NCI-H2196 treated with DMSO at 0.1 percent for 48 hours (cell line): ENCODE data around the gene GRK5.

Experiments used
- DNase-seq: peaks from one replicate; lab custom pipeline; 2025; ENCODE audit not compliant: unreplicated experiment; lab: John Stamatoyannopoulos, UW

The GRK5 gene

DNA sequence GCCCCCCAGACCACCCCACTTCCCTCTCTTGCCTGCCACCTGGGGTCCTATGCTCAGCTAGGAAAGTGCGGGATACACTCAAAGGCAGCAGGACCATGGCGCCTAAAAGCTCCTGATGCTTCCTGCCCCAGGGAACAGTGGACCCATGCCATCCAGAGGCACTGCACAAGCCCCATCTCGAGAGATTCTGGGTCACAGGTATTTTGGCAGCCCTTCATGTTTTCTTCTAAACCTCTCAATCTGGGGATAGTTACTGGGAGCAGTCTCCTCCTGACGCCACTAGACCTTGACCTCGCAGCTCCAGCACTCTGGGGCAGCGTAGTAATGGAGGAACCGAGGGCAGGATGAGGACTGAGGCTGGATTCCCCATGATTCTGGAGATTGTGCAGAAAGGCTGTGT lies 107.1 kb downstream of the GRK5 start:
- DNase-seq, result no peak

- no peak for DNase-seq
Observed at GRCh38 chr10:119315128-119316001, 108.0 kb downstream of the GRK5 start.

- DNase-seq, result no peak
Observed at GRCh38 chr10:119316002-119316358, 108.6 kb downstream of the GRK5 start.

DNA sequence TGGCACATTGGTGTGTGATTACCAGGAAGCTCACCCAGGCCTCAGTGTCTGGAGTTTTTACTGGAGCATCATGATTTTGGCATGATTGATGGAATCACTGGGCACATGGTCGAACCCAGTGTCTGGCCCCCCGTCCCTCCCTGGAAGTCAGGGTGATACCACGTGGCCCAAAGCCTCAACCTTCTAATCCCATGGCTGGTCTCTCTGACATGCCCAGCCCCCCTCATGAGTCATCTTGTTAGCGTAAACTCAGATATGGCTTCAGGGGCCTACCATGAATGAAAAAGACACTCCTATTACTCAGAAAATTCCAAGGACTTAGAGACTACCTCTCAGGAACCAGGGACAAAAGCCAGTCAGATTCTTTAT lies 109.3 kb downstream of the GRK5 start:
- DNase-seq, result no peak

GRCh38 chr10:119318411-119319160 lies 111.2 kb downstream of the GRK5 start:
- DNase-seq, result no peak

- no peak for DNase-seq
Observed at GRCh38 chr10:119319161-119319919, 112.0 kb downstream of the GRK5 start.

- no peak for DNase-seq
Observed at GRCh38 chr10:119319920-119320258, 112.5 kb downstream of the GRK5 start.

DNA sequence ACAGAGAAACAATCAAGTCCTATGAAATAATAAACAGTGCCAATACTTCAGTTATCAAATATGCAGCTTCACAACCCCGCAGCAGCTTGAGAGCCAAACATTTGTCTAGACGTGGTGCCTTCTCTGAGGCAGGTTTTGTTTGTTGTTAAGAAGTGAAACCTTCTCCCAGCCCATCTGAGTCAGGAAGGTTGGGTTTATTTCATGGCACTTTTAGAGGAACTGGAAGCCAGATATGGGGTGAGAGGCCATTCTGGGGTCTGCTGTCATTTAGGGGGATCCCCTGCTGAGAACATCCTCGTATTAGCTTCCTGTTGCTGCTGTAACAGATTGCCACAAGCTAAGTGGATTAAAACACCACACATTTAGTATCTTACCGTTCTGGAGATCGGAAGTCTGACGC lies 113.6 kb downstream of the GRK5 start:
- DNase-seq, result no peak

DNA sequence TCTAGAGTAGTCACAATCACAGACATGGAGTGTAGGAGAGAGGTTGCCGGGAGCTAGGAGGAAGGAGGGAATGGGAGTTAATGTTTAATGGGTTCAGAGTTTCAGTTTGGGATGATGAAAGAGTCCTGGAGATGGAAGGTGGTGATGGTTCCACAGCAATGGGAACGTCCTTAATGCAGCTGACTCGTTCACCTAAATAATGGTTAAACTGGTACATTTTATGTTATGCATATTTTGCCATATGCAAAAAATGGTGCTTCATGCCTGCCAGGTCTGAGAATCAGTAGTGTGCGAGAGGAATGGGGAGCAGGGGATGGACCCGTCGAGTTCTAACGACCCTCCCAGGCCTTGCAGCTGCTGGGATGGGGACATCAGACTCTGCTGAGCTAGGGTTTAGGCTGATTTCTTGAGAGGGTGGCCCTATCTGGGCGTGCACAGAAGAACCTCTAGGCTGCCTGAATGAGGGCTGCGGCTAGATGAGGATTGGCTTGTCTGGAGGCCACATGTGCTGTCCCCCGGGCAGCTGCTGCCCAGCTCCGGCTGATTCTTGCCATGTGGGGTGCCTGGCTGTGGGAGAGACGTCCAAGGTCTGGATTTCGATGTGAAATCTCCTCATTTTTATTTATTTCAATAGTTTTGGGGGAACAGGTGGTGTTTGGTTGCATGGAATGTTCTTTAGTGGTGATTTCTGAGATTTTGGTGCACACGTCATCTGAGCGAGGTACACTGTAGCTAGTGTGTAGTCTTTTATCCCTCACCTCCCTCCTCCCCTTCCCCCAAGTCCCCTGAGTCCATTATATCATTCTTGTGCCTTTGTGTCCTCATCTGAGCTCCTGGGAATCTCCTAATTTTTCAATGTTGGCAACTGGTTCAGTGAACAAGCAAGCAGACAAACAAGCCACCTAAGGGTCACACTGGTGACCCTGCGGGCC lies 116.0 kb downstream of the GRK5 start:
- no peak for DNase-seq

GRCh38 chr10:119325131-119325530 lies 117.8 kb downstream of the GRK5 start:
- DNase-seq, result no peak

DNA sequence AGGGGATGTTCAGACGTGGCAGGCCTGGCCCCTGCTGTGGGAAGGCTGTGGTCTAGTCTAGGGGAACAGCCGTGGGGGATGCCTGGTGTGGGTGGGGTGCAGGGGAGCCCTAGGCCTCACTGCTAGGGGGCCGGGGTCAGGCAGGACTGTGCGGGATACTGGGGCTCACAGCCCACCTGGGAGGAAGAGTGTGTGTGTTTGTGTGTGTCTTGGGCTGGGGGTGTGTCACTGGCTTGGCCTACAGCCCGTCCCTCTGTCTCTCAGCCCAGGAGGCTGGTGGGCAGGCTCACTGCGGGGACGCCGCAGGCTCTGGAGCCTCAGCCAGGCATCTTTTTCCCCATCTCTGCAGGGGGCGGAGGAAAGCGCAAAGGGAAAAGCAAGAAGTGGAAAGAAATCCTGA lies 118.8 kb downstream of the GRK5 start:
- no peak for DNase-seq

DNA sequence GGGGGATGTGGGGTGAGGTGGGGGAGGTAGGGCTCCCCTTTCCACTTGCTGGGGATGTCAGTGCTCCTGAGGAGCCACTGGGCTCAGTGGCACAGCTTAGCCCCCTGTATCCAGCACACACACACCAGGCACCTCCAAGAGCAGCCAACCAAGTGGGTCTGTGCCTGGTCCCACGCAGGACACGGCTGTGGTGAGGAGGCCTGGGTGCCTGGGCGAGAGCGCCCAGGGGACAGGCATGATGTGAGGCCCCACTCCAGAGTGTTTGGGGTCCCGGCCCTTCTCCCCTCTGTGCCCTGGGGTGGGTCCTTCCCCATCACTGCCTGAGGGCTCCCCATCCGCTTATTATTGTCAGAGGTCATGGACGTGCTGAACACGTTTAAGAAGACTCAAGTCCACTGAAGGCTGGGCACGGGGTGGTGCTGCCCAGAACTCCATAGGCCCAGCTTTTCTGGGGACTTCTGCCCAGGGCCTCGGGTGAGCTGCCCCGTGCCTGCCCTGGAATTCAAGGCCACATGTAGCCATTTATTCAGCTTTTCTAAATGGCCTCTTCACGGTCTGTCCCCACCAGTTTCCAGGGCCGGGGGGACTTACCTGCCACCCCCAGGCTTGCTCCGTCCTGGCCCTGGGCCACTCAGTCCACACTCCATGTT lies 119.8 kb downstream of the GRK5 start:
- no peak for DNase-seq

GRCh38 chr10:119328223-119328622 lies 120.9 kb downstream of the GRK5 start:
- no peak for DNase-seq

GRCh38 chr10:119330342-119330741 lies 123.0 kb downstream of the GRK5 start:
- DNase-seq, result no peak

DNA sequence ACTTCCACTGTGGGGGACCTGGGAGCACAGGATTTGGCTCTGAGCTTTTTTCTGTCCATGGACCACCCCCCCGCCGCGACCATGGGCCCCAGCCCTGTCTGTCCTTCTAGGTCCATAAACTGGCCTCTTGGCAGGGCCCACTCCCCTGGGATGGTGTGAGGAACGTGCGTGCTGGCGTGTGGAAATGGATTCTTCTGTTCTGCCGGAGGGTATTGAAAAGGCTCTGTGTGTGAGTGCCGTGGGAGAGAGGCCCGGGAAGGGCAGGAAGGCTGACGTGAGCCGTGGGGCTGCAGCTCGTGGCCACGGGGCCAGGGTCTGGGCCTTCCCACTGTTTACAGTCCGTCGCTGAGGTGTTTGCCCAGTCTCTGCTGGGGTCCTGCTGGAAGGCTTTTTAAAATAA lies 123.7 kb downstream of the GRK5 start:
- DNase-seq, result no peak

DNA sequence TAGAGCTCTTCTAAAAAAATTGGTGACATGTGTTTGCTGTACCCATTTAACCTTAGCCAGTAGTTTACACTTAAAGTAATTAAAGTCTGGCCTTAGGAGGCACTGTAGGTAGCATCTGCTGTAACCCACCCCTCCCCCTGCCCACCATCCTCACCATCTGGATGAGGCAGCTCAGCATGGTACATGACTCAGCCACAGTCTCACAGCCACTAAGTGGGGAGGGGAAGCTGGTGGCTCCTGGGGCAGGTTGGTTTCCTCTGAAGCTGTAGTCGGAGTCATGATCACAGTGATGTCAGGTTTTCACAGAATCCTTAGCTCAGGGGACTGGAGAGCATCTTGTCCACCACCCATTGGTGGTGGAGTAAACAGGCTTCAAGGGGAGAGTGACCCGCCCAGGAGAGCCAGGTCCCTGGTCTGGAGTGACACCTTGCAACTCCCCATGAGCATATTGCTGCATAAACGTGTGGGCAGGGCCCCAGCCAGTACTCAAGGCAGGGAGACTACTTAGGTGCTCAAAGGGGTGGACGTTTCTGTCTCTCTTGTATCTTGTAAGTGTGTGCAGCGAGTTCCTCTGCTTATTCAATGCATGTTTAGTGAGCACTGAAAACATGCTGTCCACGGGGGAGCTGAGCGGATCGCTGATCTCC lies 125.9 kb downstream of the GRK5 start:
- no peak for DNase-seq

- no peak for DNase-seq
Observed at GRCh38 chr10:119335671-119336353, 128.4 kb downstream of the GRK5 start.

GRCh38 chr10:119336599-119336998 lies 129.2 kb downstream of the GRK5 start:
- DNase-seq, result no peak

- DNase-seq, result no peak
Observed at GRCh38 chr10:119337223-119337622, 129.9 kb downstream of the GRK5 start.
